ENCODE measurements around the gene SBF2.

The SBF2 gene

DNA sequence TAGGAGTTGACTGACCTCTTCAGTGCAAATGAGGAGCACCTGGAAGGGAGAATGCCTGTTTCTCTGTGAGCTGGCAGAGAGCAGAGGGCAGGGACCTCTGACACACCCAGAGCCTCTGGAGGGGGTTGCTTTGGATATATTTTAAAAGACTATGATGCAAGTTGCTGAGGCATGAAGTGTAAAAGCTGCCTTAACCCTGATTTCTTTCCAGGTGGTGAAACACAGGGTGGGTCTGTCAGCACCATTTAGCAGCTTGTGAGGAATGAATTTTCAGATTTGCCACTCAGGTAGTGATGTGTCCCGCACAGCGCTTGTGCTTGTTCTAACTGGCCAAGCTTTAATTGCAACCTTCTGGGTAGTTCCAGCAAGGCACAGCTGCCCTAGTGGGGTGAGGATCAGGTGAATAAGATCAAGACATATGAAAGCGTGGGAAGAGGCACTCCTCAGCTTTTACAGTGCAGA, 540.0 kb downstream of the SBF2 start:
- TF ChIP-seq, protein P1, sequence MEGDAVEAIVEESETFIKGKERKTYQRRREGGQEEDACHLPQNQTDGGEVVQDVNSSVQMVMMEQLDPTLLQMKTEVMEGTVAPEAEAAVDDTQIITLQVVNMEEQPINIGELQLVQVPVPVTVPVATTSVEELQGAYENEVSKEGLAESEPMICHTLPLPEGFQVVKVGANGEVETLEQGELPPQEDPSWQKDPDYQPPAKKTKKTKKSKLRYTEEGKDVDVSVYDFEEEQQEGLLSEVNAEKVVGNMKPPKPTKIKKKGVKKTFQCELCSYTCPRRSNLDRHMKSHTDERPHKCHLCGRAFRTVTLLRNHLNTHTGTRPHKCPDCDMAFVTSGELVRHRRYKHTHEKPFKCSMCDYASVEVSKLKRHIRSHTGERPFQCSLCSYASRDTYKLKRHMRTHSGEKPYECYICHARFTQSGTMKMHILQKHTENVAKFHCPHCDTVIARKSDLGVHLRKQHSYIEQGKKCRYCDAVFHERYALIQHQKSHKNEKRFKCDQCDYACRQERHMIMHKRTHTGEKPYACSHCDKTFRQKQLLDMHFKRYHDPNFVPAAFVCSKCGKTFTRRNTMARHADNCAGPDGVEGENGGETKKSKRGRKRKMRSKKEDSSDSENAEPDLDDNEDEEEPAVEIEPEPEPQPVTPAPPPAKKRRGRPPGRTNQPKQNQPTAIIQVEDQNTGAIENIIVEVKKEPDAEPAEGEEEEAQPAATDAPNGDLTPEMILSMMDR (IDR thresholded peaks at IDR 0.05), result no peak
- Histone ChIP-seq H3K27ac (peak overlapping the region in 1 of 2 donors; percentile 4), H3K4me3 (no peak overlapping the region)
- DNase-seq (ENCODE audit: low spot score), result no peak

DNA sequence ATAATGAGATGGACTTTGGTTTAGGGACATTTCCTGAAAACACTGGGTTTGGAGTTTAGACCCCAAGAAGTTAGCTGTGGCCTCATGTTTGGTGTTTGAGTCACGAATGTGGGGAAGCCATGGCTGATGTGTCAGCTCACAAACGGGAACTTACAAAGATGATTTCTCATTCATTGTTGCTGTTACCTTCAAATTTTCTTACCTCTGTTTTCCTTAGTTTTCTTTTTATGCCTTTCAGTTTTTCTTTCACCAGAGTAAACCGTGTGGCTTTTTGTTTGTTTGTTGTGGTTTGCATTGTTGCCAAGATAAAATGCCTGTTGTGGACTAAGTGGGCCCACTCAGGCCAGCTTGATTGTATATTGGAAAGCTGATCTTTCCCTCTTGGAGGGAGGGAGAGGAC, 541.0 kb downstream of the SBF2 start:
- DNase-seq (ENCODE audit: low spot score), result no peak
- TF ChIP-seq, protein P1 (IDR thresholded peaks at IDR 0.05), result no peak
- Histone ChIP-seq H3K4me3 (no peak overlapping the region), H3K27ac (no peak overlapping the region)

DNA sequence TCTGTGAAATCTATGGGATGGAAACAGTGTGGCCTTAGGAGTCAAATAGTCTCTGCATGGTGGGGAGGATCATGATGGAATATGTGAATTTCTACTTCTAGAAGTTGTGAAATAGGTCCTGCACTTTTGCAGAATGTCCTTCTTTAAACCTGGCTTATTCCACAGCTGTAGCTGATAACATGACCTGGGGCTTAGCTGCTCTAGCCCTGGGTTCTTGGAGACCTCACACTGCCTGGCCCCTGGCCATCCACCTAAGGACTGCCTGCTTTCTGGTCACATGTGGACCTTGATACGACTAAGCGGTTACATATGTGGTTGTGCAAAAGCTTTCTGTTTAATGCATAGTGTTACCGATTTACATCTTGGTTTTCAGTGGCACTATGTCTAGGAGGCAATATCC, 541.9 kb downstream of the SBF2 start:
- TF ChIP-seq, protein P1 (IDR thresholded peaks at IDR 0.05), result no peak
- no peak for DNase-seq (ENCODE audit: low spot score)
- no peak overlapping the region for H3K27ac ChIP-seq

DNA sequence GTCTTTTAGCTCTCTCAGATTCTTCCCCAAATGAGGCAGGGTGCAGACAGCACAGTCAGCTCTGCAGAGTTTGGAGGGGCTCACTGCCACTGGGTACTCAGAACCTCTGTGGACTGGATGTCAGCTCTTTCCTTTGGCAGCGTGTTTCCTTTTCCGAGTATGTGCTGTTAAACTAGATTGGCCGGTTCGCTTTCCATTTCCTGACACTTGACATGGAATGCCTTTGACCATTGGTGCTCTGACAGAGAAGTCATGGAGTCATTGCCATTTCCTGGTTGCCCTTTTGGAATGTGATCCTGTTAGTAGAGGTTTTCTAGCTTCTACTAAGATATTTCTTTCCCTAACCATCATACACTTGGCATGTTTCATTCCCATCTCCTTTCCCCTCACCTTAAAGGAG, 543.5 kb downstream of the SBF2 start:
- TF ChIP-seq, protein P1 (IDR thresholded peaks at IDR 0.05), result no peak
- Histone ChIP-seq H3K27ac (no peak overlapping the region), H3K4me3 (no peak overlapping the region)
- DNase-seq (ENCODE audit: low spot score), result no peak

More for the DNA sequence above, 541.9 kb downstream of the SBF2 start:
- no peak overlapping the region for H3K4me3 ChIP-seq

DNA sequence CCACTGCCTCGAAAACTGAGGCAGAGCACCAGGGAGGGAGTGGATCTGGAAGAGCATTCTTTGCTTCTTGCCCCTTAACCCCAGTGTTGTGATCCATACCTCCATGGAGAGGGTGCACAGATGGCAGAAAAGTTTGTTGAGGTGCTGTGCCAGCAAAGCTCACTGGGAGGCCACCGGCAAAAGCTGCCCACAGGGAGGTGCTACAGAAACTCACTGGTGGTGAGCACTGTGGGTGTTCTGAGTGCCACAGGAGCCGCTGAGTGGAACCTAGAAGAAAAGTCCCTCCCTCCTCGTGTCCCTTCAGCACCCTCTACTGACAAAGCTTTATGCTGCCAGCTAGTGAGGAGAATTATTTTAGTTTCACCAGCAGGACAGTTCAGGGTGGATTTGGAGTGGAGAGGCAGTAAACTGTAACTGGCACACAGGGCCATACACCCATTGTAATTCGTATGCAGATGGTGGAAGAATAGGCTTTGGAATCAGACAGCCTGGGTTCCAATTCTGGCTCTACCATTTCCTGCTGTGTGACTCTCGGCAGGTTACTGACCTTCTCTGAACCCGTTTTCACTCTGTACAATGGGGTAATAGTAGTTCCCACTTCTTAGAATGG, 545.6 kb downstream of the SBF2 start:
- TF ChIP-seq, protein P1 (IDR thresholded peaks at IDR 0.05), result peak; percentile 53
- Histone ChIP-seq H3K4me3 (no peak overlapping the region), H3K27ac (peak overlapping the region in 1 of 2 donors; percentile 46)
- DNase-seq (ENCODE audit: low spot score), result no peak

DNA sequence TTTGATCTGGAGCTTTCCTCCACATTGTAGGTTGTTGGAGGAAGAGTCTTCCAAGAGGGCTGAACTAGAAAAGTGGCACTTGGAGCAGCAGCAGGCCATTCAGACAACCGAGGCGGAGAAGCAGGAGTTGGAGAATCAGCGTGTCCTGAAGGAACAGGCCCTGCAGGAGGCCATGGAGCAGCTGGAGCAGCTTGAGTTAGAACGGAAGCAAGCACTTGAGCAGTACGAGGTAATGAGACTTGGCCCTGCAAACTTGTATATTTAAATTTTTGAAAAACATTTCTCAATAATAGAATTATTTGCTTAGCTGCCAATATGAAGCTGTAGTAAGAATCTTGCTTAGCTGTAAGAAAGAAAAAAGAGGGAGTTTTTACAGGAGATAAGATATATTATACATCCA, 546.2 kb downstream of the SBF2 start:
- no peak for DNase-seq (ENCODE audit: low spot score)
- peak overlapping the region in 1 of 2 donors; percentile 3 for H3K27ac ChIP-seq

DNA sequence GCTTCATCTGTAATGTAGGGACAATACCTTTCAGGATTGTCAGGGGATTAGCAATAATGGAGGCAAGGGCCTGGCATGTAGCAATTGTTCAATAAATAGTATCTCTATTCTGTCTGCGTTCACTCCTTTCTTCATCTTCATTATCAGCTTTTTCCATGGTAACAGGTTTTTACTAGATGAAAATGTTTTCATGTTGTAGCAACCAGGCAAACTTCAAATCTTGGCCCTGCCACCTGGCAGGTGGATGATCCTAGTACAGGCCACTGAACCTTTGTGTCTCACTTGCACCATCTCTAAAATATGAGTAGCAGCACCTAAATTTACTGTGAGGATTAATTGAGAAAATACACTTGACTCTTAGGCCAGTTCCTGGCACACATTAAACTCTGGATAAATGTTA, 546.8 kb downstream of the SBF2 start:
- TF ChIP-seq, protein P1 (IDR thresholded peaks at IDR 0.05), result no peak
- no peak for DNase-seq (ENCODE audit: low spot score)
- H3K4me3 ChIP-seq, result no peak overlapping the region
- H3K27ac ChIP-seq, result peak overlapping the region in 1 of 2 donors; percentile 3

More for the DNA sequence above, 546.2 kb downstream of the SBF2 start:
- TF ChIP-seq, protein P1 (IDR thresholded peaks at IDR 0.05), result no peak
- H3K4me3 ChIP-seq, result no peak overlapping the region
